Measurements from ENCODE around the gene ERN1.

DNA sequence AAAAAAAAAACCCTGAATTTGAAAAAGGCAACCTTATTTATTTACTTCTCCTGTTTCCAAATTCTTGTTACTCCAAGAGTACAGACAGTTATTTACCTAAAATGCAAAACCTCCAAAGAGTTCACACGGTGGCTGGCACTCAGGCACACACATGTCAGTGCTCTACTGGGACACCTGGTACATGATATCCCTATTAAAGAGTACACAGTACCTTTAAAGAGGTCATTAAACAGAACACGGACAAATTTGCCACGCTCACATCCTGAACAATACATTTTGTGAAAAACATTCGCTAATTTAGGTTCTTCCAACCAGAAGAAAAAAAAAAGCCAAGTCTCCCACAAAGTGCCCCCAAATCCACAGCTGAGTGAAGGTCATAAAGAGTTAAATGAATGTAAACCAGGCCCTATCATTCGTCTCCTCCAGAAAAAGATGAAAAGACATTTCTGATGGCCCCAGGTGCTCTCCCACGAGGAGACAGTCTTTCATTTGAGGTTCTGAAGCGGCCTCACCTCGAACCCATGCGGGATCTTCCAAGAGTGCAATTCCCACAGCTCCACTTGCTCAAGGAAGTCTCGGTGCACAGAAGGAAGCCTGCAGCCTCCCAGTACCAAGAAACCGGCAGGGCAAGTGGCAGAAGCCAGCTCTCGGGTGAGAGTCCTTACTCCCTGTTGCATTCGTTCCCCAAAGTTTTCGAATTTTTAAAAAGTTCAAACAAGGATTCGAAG is 993 bp downstream of the ERN1 start:
- no peak for TF ChIP-seq FOS (IDR thresholded peaks at IDR 0.05; ENCODE audit: borderline replicate concordance, insufficient read depth, low read length)
- TF ChIP-seq, protein P1, sequence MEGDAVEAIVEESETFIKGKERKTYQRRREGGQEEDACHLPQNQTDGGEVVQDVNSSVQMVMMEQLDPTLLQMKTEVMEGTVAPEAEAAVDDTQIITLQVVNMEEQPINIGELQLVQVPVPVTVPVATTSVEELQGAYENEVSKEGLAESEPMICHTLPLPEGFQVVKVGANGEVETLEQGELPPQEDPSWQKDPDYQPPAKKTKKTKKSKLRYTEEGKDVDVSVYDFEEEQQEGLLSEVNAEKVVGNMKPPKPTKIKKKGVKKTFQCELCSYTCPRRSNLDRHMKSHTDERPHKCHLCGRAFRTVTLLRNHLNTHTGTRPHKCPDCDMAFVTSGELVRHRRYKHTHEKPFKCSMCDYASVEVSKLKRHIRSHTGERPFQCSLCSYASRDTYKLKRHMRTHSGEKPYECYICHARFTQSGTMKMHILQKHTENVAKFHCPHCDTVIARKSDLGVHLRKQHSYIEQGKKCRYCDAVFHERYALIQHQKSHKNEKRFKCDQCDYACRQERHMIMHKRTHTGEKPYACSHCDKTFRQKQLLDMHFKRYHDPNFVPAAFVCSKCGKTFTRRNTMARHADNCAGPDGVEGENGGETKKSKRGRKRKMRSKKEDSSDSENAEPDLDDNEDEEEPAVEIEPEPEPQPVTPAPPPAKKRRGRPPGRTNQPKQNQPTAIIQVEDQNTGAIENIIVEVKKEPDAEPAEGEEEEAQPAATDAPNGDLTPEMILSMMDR (IDR thresholded peaks at IDR 0.05; ENCODE audit: extremely low read depth in 1 of 2, insufficient read depth in 1 of 2, low read depth in 1 of 2, low read length in 2 of 2), result no peak
- no peak for TF ChIP-seq POLR2A (IDR thresholded peaks at IDR 0.05; ENCODE audit: low read depth, low read length)
- no peak for TF ChIP-seq EZH2 (IDR thresholded peaks at IDR 0.05; ENCODE audit: borderline replicate concordance, low read depth, low read length, severe bottlenecking)
- TF ChIP-seq POLR2AphosphoS5 (IDR thresholded peaks at IDR 0.05; ENCODE audit: insufficient read depth, low read depth, low read length), result no peak
- TF ChIP-seq MYC (IDR thresholded peaks at IDR 0.05; ENCODE audit: low read depth, low read length), result no peak
- no peak for TF ChIP-seq JUN (IDR thresholded peaks at IDR 0.05; ENCODE audit: borderline replicate concordance, insufficient read depth, insufficient read length, low read depth)
